Astrocyte of the cerebellum (primary cell): ENCODE results near the gene FOXI3.

ENCODE experiments used
- DNase-seq: peaks from one replicate; pipeline ENCODE4 v3.0.0-alpha.2; 2011; ENCODE audit warnings: low read depth
- H3K4me3 ChIP-seq: 2 replicates; pipeline ENCODE4 v1.5.1; 2011; ENCODE audit warnings: mild to moderate bottlenecking, low read depth, low read length, moderate library complexity
- in situ Hi-C: cut with HindIII; loops from 2 replicates; pipeline ENCODE4 v1.10.0; 2017; ENCODE audit warnings: low sequenced_read_pairs
- TF ChIP-seq, protein P1 (sequence below): IDR thresholded peaks from 2 replicates; pipeline ENCODE4 v1.5.1; 2012; ENCODE audit warnings: low read length, low read depth, moderate library complexity, mild to moderate bottlenecking; ENCODE audit errors: missing control alignments

The FOXI3 gene

DNA sequence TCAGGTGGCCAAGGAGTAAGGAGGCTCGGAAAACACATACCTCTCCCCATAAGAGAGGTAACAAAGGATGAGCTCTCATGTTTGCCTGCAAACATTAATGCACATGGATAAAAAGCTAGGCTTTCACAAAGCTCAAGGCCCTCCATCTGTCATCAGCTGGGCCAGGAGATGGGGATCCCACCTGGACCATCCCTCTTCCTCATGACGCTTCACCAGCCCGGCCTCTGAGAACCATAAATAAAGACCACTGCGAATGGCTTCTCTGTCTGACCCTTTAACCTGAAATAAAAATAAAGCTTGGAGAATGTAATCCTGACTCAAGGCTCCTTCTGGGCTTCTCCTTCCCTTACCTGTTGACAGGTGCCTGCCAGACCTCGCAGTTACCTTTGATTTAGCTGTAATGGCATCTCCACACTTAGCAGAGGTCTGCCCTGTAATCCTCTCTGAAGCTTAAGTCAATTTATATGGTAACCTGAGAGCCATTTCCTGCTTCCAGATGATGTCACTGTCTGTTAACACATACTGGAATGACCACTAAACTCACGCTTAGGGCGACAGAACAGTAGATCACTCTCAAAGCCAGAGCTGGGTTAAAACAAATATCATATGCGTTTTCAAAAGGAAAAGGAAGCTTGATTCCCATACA lies 29.3 kb upstream of the FOXI3 start:
- TF ChIP-seq, protein P1, sequence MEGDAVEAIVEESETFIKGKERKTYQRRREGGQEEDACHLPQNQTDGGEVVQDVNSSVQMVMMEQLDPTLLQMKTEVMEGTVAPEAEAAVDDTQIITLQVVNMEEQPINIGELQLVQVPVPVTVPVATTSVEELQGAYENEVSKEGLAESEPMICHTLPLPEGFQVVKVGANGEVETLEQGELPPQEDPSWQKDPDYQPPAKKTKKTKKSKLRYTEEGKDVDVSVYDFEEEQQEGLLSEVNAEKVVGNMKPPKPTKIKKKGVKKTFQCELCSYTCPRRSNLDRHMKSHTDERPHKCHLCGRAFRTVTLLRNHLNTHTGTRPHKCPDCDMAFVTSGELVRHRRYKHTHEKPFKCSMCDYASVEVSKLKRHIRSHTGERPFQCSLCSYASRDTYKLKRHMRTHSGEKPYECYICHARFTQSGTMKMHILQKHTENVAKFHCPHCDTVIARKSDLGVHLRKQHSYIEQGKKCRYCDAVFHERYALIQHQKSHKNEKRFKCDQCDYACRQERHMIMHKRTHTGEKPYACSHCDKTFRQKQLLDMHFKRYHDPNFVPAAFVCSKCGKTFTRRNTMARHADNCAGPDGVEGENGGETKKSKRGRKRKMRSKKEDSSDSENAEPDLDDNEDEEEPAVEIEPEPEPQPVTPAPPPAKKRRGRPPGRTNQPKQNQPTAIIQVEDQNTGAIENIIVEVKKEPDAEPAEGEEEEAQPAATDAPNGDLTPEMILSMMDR = no peak
- in situ Hi-C loops = no loop called here
- no peak overlapping the region for H3K4me3 ChIP-seq
- no peak for DNase-seq

DNA sequence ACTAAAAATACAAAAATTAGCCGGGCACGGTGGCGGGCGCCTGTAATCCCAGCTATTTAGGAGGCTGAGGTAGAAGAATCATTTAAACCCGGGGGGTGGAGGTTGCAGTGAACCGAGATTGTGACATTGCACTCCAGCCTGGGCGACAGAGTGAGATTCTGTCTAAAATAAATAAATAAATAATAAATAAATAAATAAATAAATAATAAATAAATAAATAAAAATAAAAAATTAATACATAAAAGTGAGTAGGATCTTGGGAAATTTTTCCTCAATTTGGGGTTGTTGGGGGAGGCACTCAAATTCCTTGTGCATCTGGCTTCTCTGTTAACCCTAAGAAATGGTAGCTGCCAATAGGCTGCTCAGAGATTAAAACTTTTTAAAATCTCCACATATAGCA lies 20.3 kb upstream of the FOXI3 start:
- TF ChIP-seq, protein P1 = no peak
- DNase-seq = no peak
- no peak overlapping the region for H3K4me3 ChIP-seq
- in situ Hi-C loops = no loop called here

DNA sequence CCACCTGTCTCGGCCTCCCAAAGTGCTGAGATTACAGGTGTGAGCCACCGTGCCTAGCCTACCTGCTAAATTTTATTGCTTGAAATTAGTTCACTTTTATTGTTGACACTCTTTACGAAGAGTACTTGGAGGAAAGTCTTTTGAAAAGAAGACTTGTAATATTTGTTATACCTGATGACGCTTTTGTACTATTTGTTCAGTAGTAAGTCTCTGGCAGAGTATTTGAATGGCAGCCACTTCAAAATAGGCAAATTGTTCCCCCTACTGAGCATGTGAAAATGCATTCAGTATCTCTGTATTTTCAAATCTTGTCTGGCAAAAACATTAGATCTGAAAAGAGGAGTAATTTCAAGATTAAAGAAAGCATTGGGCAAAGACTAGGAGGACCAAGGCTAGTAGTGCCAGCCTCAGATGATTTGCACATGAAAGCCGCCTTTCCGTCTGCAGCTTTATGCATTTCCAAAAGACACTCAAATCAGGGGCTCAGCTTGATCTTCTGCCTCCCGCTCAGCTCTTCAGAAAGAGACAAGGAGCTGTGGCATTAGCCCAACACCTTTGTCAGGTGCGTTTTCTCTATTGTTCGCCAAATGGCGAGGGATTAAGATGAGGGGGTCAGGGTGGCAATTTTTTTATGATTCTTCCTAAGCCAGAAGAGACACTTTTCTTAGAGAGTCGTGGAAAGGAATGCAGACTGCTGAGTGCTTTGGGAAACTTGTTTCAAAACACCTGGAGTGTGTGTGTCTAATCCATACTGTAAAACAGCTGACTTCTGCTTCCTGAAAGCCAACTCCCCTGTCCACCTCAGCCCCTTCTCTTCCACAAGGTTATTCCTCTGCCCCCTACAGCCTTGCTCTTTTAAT lies 18.8 kb upstream of the FOXI3 start:
- no peak for DNase-seq
- in situ Hi-C loops = no loop called here
- H3K4me3 ChIP-seq = no peak overlapping the region
- TF ChIP-seq, protein P1 = no peak

DNA sequence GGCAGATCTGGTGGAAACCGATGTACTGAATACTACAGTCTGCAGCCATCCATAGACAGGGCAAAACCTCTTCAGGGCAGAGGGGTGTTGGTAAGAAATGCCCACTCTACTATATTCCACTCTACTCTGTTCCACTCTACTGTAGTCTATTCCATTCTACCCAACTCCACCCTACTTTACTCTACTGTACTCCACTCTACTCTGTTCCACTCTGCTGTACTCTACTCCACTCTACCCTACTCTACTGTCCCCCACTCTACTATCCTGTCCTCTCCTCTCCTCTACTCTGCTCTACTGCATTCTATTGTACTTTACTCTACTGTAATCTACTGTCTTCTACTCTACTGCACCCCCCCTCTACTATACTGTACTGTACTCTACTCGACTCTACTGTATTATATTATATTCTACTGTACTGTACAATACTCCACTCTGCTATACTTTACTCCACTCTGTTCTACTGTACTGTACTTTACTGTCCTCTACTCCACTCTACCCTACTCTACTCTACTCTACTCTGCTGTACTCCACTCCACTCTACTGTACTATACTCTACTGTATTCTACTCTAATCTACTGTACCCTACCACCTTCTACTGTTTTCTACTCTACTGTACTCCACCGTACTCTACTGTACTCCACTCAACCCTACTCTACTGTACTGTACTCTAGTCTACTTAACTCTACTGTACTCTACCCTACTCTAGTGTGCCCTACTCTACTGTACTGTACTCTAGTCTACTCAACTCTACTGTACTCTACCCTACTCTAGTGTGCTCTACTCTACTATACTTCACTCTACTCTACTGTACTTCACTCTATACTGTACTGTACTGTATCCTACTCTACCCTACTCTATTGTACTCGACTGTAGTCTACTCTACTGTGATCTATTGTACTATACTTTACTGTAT lies 17.0 kb upstream of the FOXI3 start:
- TF ChIP-seq, protein P1 = no peak
- no peak overlapping the region for H3K4me3 ChIP-seq
- DNase-seq = no peak
- in situ Hi-C loops = no loop called here

DNA sequence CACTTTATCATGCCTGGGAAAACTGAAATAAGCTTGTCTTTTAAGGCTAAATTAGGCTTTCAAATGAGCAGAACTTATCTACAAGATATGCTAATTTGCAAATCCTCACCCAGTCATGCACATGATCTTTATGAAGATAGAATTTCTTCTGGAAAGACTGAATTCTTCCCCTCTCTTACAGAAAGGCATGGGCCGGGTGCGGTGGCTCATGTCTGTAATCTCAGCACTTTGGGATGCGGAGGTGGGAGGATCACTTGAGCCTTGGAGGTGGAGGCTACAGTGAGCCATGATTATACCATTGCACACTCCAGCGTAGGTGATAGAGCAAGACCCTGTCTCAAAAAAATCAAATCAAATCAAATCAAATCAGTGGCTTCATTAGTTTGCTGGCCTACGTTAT lies 11.7 kb upstream of the FOXI3 start:
- TF ChIP-seq, protein P1 = no peak
- in situ Hi-C loops = no loop called here
- no peak for DNase-seq
- H3K4me3 ChIP-seq = no peak overlapping the region

DNA sequence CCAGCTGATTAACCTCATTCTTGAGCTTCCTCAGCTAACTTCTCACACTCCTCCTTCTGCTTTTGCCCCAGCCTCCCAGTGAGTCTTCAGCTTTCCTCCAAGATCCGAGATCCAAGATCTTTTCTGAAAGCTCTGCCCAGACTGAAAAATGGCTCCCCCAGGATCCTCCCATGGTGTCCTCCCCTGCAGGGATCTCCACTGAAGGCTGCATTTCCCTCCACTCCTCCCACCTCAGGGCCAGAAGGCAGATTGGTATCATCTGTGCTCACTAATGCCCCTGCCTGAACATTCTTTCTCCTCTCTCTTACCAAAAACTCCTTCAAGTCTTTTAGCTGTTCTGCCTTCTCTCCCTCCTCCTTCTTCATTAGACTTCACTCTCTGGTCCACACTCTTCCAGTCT lies 6.1 kb upstream of the FOXI3 start:
- in situ Hi-C loops = no loop called here
- TF ChIP-seq, protein P1 = no peak
- no peak for DNase-seq
- H3K4me3 ChIP-seq = no peak overlapping the region
